ENCODE data around the gene VSIG10L2.
"Not testable (repeated sequence)": the region's sequence is repeated elsewhere in the genome, so short reads cannot be mapped to it uniquely, and the experiment has no call there.

The VSIG10L2 gene

GRCh38 chr11:125945797-125946520 lies at the start of gene VSIG10L2:
TSS of gene VSIG10L2 (plus strand) at chr11:125946044. CDS start at chr11:125946056, 12 bp downstream.
- no peak for DNase-seq

- no peak for DNase-seq
Observed at GRCh38 chr11:125901872-125902271, 44.0 kb upstream of the VSIG10L2 start.

- DNase-seq = no peak
Observed at GRCh38 chr11:125902277-125902926, 43.4 kb upstream of the VSIG10L2 start.

- DNase-seq = peak; percentile 61
Observed at GRCh38 chr11:125902927-125903710, 42.7 kb upstream of the VSIG10L2 start, which contains the start of gene PUS3. TSS of gene PUS3 (minus strand) at chr11:125903206. CDS start at chr11:125896284, 6,922 bp downstream.

DNA sequence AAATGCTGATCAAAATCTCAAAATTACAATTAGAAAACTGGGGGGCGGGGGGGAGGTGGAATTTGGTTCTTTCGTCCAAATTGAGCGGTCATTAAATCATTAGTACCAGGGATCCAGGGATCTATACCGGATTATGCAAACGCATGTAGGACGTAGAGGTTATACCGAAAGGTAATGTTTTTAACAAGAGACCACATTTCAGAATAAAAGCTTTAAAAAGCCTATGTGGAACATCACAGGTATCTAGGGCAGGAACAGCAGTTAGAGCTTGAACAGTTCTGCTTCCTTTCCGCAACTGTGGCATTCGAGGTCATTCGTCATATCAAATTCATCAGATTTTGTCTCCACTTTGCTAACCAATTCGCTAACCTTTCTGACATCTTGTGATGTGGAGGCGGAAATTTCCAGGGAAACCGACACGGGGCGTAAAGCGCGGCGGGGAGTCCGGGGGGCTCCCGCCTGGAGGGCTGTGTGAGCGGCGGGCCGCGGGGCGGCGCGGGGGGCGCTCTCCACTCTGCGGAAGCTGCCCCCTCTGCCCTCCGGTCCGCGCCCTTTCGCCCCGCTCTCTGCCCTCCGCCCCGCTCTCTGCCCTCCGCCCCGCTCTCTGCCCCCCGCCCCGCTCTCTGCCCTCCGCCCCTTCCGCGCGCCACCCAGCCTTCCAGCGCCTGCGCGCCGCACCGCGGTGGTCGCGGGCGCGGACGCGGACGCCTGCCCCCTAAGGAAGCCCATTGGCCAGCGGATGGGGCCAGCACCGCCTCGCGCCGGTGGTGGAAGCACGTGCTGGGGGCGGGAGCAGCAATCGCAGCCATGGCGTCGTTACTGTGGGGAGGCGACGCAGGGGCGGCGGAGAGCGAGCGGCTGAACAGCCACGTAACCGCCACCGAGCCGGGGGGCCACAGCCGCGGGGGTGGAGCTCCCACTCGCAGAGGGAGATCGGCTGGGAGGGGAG lies 41.9 kb upstream of the VSIG10L2 start, which contains the start of gene DDX25:
Gene DDX25, plus strand, starts transcription at position 798 of the 949 bp plus-strand sequence. Its CDS starts 10 bp downstream, at position 808.
- DNase-seq = no peak

DNA sequence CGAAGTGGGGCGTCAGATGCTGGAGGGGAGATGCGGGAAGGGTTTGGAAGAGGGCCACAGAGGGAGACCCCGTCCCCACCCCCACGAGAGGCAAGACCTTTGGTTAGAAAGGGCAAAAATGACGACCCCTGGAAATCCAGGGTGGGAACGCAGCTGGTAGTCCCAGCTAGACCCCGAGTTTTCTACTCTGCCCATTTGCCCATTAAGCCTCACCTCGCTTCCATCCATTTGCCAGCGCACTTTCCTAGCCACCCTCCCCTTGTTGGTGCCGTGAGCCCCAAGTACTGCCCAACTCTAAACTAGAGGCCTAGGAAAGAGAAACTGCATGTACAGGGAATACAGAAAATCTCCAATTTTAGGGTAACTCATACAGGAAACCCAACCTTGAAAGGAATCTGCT lies 41.2 kb upstream of the VSIG10L2 start:
- no peak for DNase-seq

- no peak for DNase-seq
Observed at GRCh38 chr11:125910226-125910849, 35.5 kb upstream of the VSIG10L2 start.

GRCh38 chr11:125914601-125915000 lies 31.2 kb upstream of the VSIG10L2 start:
- not testable (repeated sequence) for DNase-seq

GRCh38 chr11:125916683-125917347 lies 29.0 kb upstream of the VSIG10L2 start:
- DNase-seq = no peak

DNA sequence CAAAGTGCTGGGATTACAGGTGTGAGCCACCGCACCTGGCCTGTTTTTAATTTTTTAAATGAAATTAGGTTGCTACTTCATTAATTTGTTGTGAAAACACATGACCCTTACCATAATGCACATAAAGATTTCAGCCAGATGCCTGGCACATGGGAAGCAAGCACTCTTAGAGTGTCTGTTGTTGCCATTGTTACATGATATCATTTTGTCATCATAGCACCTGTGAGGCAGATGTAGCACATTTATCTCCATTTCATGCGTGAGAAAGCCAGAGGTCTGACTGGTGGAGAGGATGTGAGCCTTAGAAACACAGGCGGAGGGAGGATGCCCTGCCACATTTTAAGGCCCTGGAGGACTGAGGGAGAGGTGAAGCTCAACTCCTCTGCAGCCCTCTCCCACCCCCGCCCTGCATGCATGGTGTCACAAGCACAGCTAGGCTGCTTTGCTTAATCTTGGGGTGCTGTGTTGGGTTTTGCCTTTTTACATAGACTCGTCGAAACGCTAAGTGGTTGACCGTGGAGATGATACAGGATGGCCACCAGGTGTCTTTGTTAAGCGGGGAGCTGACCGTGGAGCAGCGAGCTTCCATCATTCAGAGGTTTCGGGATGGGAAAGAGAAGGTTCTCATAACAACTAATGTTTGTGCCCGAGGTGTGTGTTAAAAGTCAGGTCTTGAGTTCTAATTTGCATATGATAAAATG lies 27.6 kb upstream of the VSIG10L2 start:
- DNase-seq = no peak

GRCh38 chr11:125921042-125921441 lies 24.8 kb upstream of the VSIG10L2 start:
- no peak for DNase-seq

- no peak for DNase-seq
Observed at GRCh38 chr11:125922156-125922555, 23.7 kb upstream of the VSIG10L2 start.

GRCh38 chr11:125923012-125923579 lies 22.7 kb upstream of the VSIG10L2 start:
- DNase-seq = peak; percentile 30

DNA sequence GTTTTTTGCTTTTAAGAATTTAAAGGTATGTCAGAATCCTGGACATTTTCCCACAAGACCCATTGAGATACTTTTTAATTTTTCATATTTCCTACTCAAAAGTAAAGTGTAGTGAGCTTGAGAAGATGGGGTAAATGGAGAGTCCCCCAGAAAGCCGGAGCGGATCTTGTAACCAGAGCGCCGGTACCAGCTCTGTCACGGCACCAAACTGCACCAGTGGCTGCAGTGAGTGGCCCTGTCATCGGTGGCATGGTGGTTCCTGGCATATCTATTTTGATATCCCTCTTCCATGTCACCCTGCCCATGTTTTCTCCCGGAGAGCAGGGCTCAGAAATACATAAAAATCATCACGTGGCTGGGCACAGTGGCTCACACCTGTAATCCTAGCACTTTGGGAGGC lies 22.2 kb upstream of the VSIG10L2 start:
- DNase-seq = no peak

DNA sequence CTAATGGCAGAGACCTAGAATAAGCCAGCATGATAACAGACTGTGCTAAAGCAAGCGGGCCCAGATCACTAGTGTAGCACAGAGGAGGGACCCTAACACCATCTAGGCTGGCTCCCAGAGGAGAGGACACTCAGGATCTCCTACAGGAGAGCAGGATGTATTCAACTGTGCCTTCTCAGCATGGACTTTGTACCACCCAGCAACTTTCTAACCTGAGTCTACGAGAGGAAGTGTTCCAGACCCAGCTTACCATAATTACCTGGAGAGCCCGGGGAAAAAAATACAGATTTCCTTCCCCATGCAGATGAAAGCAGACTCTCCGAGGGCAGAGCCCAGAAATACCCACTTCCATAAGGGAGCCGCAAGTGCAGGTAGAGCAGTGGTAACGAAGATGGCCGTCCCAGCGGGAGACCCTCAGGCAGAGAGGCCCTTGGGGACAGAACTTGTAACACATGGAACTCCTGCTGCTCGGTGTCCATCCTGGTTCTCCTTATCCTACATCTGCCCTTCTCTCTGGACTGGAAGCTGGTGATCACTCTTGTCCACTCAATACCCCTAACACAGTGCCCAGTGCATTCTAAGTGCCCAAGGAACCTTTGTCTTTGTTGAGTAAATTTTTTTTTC lies 21.3 kb upstream of the VSIG10L2 start:
- no peak for DNase-seq

- DNase-seq = no peak
Observed at GRCh38 chr11:125925247-125925740, 20.6 kb upstream of the VSIG10L2 start.

DNA sequence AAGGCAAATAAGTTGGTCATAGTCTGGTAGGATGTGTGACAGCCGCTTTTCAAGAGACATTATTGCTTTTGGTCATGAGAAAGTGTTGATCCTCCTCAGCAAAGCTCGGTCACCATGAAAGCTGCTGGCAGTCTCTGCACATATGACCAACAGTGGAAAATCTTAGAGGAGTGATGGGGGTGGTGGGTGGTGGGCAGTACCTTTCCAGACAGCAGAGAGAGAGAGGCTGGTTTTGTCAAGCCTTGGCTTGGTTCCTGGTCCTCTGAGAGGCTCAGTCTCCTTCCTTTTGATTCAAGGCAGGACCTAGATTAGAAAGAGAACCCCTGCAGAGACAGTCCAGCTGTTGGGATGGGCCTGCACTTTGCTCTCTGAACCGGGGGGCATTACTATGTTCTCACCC lies 20.0 kb upstream of the VSIG10L2 start:
- DNase-seq = no peak

DNA sequence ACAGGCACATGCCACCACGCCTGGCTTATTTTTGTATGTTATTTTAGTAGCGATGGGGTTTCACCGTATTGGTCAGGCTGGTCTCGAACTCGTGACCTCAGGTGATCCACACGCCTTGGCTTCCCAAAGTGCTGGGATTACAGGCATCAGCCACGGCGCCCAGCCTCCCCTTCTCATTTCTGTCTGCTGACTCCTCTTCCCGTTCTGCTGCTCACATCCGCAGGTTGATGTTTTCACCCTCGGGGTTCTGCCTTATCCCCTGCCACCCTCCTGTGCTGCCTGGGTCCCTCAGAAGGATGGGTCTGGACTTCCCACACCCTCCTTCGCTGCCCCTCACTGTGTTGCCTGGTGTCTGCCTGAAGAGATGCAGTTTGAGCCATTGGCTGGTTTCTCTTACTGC lies 19.2 kb upstream of the VSIG10L2 start:
- DNase-seq = no peak

GRCh38 chr11:125929445-125930075 lies 16.3 kb upstream of the VSIG10L2 start:
- no peak for DNase-seq
